Esophagus squamous epithelium (tissue), 4 donors: ENCODE measurements around the gene DLGAP1.

ENCODE experiments used
- CTCF ChIP-seq, 6 experiments: fragments of 450-650 bp in 4 of 6; fragments of 200-600 bp in 2 of 6; sonication (generic) in 2 of 6; IDR thresholded peaks; one replicate each; pipeline ENCODE4 v1.5.1; 2016 to 2019; ENCODE audit warnings: antibody characterized with exemption in 6 of 6, mild to moderate bottlenecking in 4 of 6, moderate library complexity in 4 of 6
- POLR2A ChIP-seq, 4 donors: fragments of 450-650 bp; IDR thresholded peaks; one replicate each; pipeline ENCODE4 v1.6.1; 2017; ENCODE audit warnings: antibody characterized with exemption in 4 of 4, mild to moderate bottlenecking in 4 of 4, moderate library complexity in 3 of 4

GRCh38 chr18:3625742-3626091 lies 829.4 kb downstream of the DLGAP1 start:
- TF ChIP-seq CTCF (IDR thresholded peaks at IDR 0.05) (no peak), POLR2A (IDR thresholded peaks at IDR 0.05) (no peak)
